HG02678 (cell line): ENCODE measurements around the gene MTA3.
"Not testable (repeated sequence)": the region's sequence is repeated elsewhere in the genome, so short reads cannot be mapped to it uniquely, and the experiment has no call there.

Source experiments
- ATAC-seq: cut with Tn5 transposase; IDR thresholded peaks from one replicate; pipeline ENCODE4 v1.9.1; 2021; ENCODE audit warnings: mild to moderate bottlenecking, moderate library complexity; ENCODE audit not compliant: unreplicated experiment

The MTA3 gene

GRCh38 chr2:42566837-42567321 lies 1.6 kb upstream of the MTA3 start:
- peak; percentile 56 for ATAC-seq

GRCh38 chr2:42567364-42567763 lies 1.1 kb upstream of the MTA3 start:
- ATAC-seq = no peak

- peak; percentile 73 for ATAC-seq
Measured at GRCh38 chr2:42567806-42568400, 529 bp upstream of the MTA3 start.

GRCh38 chr2:42569116-42569711 lies 782 bp downstream of the MTA3 start:
- peak; percentile 2 for ATAC-seq

- ATAC-seq = no peak
Measured at GRCh38 chr2:42569883-42570282, 1.5 kb downstream of the MTA3 start.

GRCh38 chr2:42572297-42573081 lies 4.1 kb downstream of the MTA3 start:
- no peak for ATAC-seq

GRCh38 chr2:42573256-42573655 lies 4.8 kb downstream of the MTA3 start:
- no peak for ATAC-seq

- ATAC-seq = no peak
Measured at GRCh38 chr2:42575458-42576064, 7.1 kb downstream of the MTA3 start.

GRCh38 chr2:42578621-42579020 lies 10.2 kb downstream of the MTA3 start:
- ATAC-seq = no peak

- ATAC-seq = no peak
Measured at GRCh38 chr2:42581257-42581656, 12.8 kb downstream of the MTA3 start.

- not testable (repeated sequence) for ATAC-seq
Measured at GRCh38 chr2:42584628-42585027, 16.2 kb downstream of the MTA3 start.

- no peak for ATAC-seq
Measured at GRCh38 chr2:42585779-42586178, 17.3 kb downstream of the MTA3 start.

GRCh38 chr2:42587526-42588117 lies 19.2 kb downstream of the MTA3 start:
- ATAC-seq = no peak

- ATAC-seq = no peak
Measured at GRCh38 chr2:42588121-42588520, 19.7 kb downstream of the MTA3 start.

GRCh38 chr2:42590176-42590575 lies 21.7 kb downstream of the MTA3 start:
- ATAC-seq = no peak

GRCh38 chr2:42593282-42593681 lies 24.9 kb downstream of the MTA3 start:
- no peak for ATAC-seq

- no peak for ATAC-seq
Measured at GRCh38 chr2:42598656-42599055, 30.2 kb downstream of the MTA3 start.

- no peak for ATAC-seq
Measured at GRCh38 chr2:42601076-42601475, 32.6 kb downstream of the MTA3 start.

- ATAC-seq = no peak
Measured at GRCh38 chr2:42602218-42602875, 33.9 kb downstream of the MTA3 start.

GRCh38 chr2:42602876-42603219 lies 34.4 kb downstream of the MTA3 start:
- no peak for ATAC-seq

GRCh38 chr2:42604341-42604867 lies 36.0 kb downstream of the MTA3 start:
- not testable (repeated sequence) for ATAC-seq
